AG04449 (cell line): ENCODE results near the gene MYO10.

Experiments used
- CTCF ChIA-PET: fragments of 350-600 bp; formaldehyde crosslinking; extraction: SDS; loops from one replicate; lab custom pipeline; 2021; ENCODE audit warnings: antibody characterized with exemption; lab: Yijun Ruan, JAX
- POLR2A ChIA-PET: fragments of 400-600, 350-600 bp; formaldehyde crosslinking; extraction: SDS; loops from one replicate; lab custom pipeline; 2020; ENCODE audit warnings: antibody characterized with exemption, inconsistent platforms; lab: Yijun Ruan, JAX
- DNase-seq: peaks from one replicate; pipeline ENCODE4 v3.0.0-alpha.2; 2010; ENCODE audit warnings: low read depth, low spot score
- H3K4me3 ChIP-seq: 2 replicates; pipeline ENCODE4 v1.5.1; 2011; ENCODE audit warnings: low read depth, mild to moderate bottlenecking, control low read depth, low read length
- CTCF ChIP-seq: IDR thresholded peaks from one replicate; pipeline ENCODE4 v1.5.1; 2011; ENCODE audit warnings: mild to moderate bottlenecking, moderate library complexity, low read length, control low read depth, inconsistent platforms; ENCODE audit not compliant: insufficient read depth; ENCODE audit errors: missing control alignments

Gene MYO10

DNA sequence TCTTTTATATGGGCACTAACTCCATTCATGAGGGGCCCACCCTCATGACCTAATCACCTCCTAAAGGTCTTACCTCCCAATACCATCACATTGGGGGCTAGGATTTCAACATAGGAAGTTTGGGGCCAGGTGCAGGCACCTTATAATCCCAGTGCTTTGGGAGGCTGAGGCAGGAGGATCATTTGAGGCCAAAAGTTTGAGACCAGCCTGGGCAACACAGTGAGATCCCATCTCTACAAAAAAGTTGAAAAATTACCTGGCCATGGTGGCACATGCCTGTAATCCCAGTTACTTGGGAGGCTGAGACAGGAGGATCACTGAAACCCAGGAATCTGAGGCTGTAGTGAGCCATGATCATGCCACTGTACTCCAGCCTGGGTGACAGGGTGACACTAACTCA, 76.7 kb downstream of the MYO10 start:
- TF ChIP-seq CTCF: no peak
- DNase-seq: no peak
- POLR2A ChIA-PET: no interaction called here
- CTCF ChIA-PET: interaction anchor here (1.3 to 2.7 kb wide), 3 partner anchors 68 to 331 kb away, joined by 3 to 10 read pairs (median 6); no protein-coding TSS in a partner anchor
- H3K4me3 ChIP-seq: no peak overlapping the region

- POLR2A ChIA-PET: no interaction called here
- no peak overlapping the region for H3K4me3 ChIP-seq
- CTCF ChIA-PET: interaction anchor here (0.7 to 2.7 kb wide), 5 partner anchors 8 to 332 kb away, joined by 3 to 10 read pairs (median 3); no protein-coding TSS in a partner anchor
- no peak for DNase-seq
- no peak for TF ChIP-seq CTCF
These were observed 77.9 kb downstream of the MYO10 start for GRCh38 chr5:16858151-16858550.

GRCh38 chr5:16857635-16858034, 78.5 kb downstream of the MYO10 start:
- DNase-seq: no peak
- H3K4me3 ChIP-seq: no peak overlapping the region
- no peak for TF ChIP-seq CTCF
- CTCF ChIA-PET: interaction anchor here (0.7 to 2.7 kb wide), 4 partner anchors 8 to 332 kb away, joined by 3 to 10 read pairs (median 4); no protein-coding TSS in a partner anchor
- POLR2A ChIA-PET: no interaction called here

DNA sequence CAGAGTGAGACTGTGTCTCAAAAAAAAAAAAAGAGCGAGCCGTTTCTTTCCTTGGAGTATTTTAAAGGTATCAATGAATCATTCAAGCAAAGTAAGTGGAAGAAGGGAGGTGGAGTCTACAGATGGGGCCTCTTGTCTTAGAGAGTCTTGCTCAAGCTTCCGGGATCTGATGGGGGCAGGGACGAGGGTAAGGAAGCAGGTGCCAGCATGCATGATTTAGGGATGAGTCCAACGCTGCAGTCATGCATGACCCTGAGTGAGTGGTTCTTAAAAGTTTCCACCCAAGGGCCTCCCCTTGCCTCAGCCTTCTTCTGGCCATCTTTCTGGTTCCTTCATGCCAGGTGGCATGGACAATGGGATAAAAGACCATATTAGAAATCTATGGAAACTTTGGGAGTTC, 79.6 kb downstream of the MYO10 start:
- POLR2A ChIA-PET: interaction anchor here (0.6 kb wide), 1 partner anchor 8 kb away, joined by 3 read pairs; no protein-coding TSS in a partner anchor
- DNase-seq: no peak
- H3K4me3 ChIP-seq: no peak overlapping the region
- TF ChIP-seq CTCF: no peak
- CTCF ChIA-PET: interaction anchor here (1.2 to 1.5 kb wide), 3 partner anchors 75 to 335 kb away, joined by 3 to 5 read pairs (median 5); no protein-coding TSS in a partner anchor

GRCh38 chr5:16855898-16856297, 80.2 kb downstream of the MYO10 start:
- H3K4me3 ChIP-seq: no peak overlapping the region
- CTCF ChIA-PET: interaction anchor here (0.9 to 2.3 kb wide), 4 partner anchors 9 to 336 kb away, joined by 3 to 6 read pairs (median 5); no protein-coding TSS in a partner anchor
- TF ChIP-seq CTCF: no peak
- DNase-seq: no peak
- POLR2A ChIA-PET: interaction anchor here (0.6 kb wide), 2 partner anchors 9 to 10 kb away, joined by 3 read pairs; no protein-coding TSS in a partner anchor

DNA sequence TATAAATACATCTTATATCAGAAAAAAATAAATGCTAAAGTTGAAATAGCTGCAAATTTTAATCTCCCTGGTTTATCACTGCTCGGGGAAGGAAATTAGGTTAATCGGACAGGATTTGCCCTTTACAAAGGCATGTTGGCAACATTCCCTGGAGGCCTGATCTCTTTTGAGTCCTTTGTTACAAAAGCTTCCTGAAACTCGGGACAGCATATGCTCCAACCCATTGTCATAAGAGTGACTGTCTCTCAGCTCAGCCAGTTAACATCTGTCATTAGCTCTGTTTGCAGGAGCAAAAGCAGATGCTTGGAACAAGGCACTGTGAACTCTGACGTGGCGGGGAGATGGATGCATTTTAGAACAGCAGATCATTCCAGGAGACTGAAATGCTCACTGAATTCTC, 80.6 kb downstream of the MYO10 start:
- TF ChIP-seq CTCF: no peak
- POLR2A ChIA-PET: interaction anchor here (0.6 kb wide), 1 partner anchor 10 kb away, joined by 3 read pairs; no protein-coding TSS in a partner anchor
- no peak for DNase-seq
- H3K4me3 ChIP-seq: no peak overlapping the region
- CTCF ChIA-PET: interaction anchor here (0.9 to 2.3 kb wide), 6 partner anchors 9 to 336 kb away, joined by 3 to 6 read pairs (median 4); no protein-coding TSS in a partner anchor
